Spleen (tissue), 7 donors: ENCODE results near the gene MATN3.

Experiments
- POLR2A ChIP-seq, 3 donors: fragments of 450-650 bp; IDR thresholded peaks; one replicate each; pipeline ENCODE4 v1.5.1; 2017; ENCODE audit warnings: antibody characterized with exemption in 3 of 3, mild to moderate bottlenecking in 1 of 3
- TF ChIP-seq, protein P1 (sequence below), 11 experiments: fragments of 200-600 bp in 7 of 11; fragments of 450-650 bp in 4 of 11; sonication (generic) in 4 of 11; IDR thresholded peaks in 8 of 11; conservative IDR thresholded peaks in 3 of 11; 1 replicate in 7 of 11; 2 replicates in 4 of 11; pipeline versions ENCODE4 v1.4.0 to v1.8.0; 2016 to 2021; ENCODE audit warnings: antibody characterized with exemption in 11 of 11, inconsistent platforms in 4 of 11, mild to moderate bottlenecking in 1 of 11
- donor health status: DM: no; HTN: no; CAD: no; lungs with moderate emphysema.
- donor health status: DM: no; HTN: no; CAD: no.
- donor health status: DM: no; HTN: no; CAD: no.

GRCh38 chr2:20005067-20005627 is 7.3 kb downstream of the MATN3 start:
- TF ChIP-seq, protein P1, sequence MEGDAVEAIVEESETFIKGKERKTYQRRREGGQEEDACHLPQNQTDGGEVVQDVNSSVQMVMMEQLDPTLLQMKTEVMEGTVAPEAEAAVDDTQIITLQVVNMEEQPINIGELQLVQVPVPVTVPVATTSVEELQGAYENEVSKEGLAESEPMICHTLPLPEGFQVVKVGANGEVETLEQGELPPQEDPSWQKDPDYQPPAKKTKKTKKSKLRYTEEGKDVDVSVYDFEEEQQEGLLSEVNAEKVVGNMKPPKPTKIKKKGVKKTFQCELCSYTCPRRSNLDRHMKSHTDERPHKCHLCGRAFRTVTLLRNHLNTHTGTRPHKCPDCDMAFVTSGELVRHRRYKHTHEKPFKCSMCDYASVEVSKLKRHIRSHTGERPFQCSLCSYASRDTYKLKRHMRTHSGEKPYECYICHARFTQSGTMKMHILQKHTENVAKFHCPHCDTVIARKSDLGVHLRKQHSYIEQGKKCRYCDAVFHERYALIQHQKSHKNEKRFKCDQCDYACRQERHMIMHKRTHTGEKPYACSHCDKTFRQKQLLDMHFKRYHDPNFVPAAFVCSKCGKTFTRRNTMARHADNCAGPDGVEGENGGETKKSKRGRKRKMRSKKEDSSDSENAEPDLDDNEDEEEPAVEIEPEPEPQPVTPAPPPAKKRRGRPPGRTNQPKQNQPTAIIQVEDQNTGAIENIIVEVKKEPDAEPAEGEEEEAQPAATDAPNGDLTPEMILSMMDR (IDR thresholded peaks at IDR 0.05 in 8 of 11, conservative IDR thresholded peaks at IDR 0.05 in 3 of 11), result no peak
- no peak for TF ChIP-seq POLR2A (IDR thresholded peaks at IDR 0.05)
